ENCODE measurements around the gene TLR7. TPM values are rescaled to one million over a fixed set of nuclear protein-coding genes. Genes with fewer than 3 reads are reported as not detected.

TLR7 gene
- total and polyA plus RNA-seq, 2 donors from 2014 or later = 0.52 to 1.7 TPM

- no peaks in the 10 kb centered on the region for H3K4me1 ChIP-seq (ENCODE audit: control insufficient read depth in 2 of 3, insufficient read depth in 2 of 3, low read depth in 1 of 3, low read length in 3 of 3)
- no peak overlapping the region for H3K9ac ChIP-seq (ENCODE audit: low read length in 3 of 3)
- no peak overlapping the region for H3K4me3 ChIP-seq (ENCODE audit: low read length in 3 of 3)
- H3K27me3 ChIP-seq (ENCODE audit: control insufficient read depth, insufficient read depth, low read length) = no peaks in the 10 kb centered on the region
- TF ChIP-seq CTCF (IDR thresholded peaks at IDR 0.05; ENCODE audit: borderline replicate concordance, extremely low read depth, insufficient read depth) = no peak
- H3K36me3 ChIP-seq (ENCODE audit: control insufficient read depth in 2 of 3, insufficient read depth in 3 of 3, low read length in 3 of 3) = no peaks in the 10 kb centered on the region
- H3K9me3 ChIP-seq (ENCODE audit: control insufficient read depth in 2 of 3, insufficient read depth in 1 of 3, low read length in 3 of 3) = no peaks in the 10 kb centered on the region
- intact Hi-C loops (cut with DNase I) = no loop called here
- no peak for DNase-seq
- no peak overlapping the region for H3K27ac ChIP-seq (ENCODE audit: low read depth in 2 of 2, low read length in 2 of 2)
- FAIRE-seq = no peak
These were observed 23.1 kb upstream of the TLR7 start for GRCh38 chrX:12843668-12844279.

GRCh38 chrX:12844319-12844718, 22.6 kb upstream of the TLR7 start:
- intact Hi-C loops (cut with DNase I) = no loop called here
- DNase-seq (no peak), FAIRE-seq (no peak)
- Histone ChIP-seq H3K4me3 (ENCODE audit: low read length in 3 of 3) (no peak overlapping the region), H3K27ac (ENCODE audit: low read depth in 2 of 2, low read length in 2 of 2) (no peak overlapping the region), H3K27me3 (ENCODE audit: control insufficient read depth, insufficient read depth, low read length) (no peaks in the 10 kb centered on the region), H3K9me3 (ENCODE audit: control insufficient read depth in 2 of 3, insufficient read depth in 1 of 3, low read length in 3 of 3) (no peaks in the 10 kb centered on the region), H3K9ac (ENCODE audit: low read length in 3 of 3) (no peak overlapping the region), H3K36me3 (ENCODE audit: control insufficient read depth in 2 of 3, insufficient read depth in 3 of 3, low read length in 3 of 3) (no peaks in the 10 kb centered on the region), H3K4me1 (ENCODE audit: control insufficient read depth in 2 of 3, insufficient read depth in 2 of 3, low read depth in 1 of 3, low read length in 3 of 3) (no peaks in the 10 kb centered on the region)
- no peak for TF ChIP-seq CTCF (IDR thresholded peaks at IDR 0.05; ENCODE audit: borderline replicate concordance, extremely low read depth, insufficient read depth)

GRCh38 chrX:12865359-12865758, 1.5 kb upstream of the TLR7 start:
- DNase-seq = no peak

More at GRCh38 chrX:12865359-12865758, 1.5 kb upstream of the TLR7 start:
- H3K4me1 ChIP-seq (ENCODE audit: control insufficient read depth in 2 of 3, insufficient read depth in 2 of 3, low read depth in 1 of 3, low read length in 3 of 3) = no peaks in the 10 kb centered on the region
- no peak overlapping the region for H3K9ac ChIP-seq (ENCODE audit: low read length in 3 of 3)
- intact Hi-C loops (cut with DNase I) = no loop called here
- H3K27ac ChIP-seq (ENCODE audit: low read depth in 2 of 2, low read length in 2 of 2) = no peak overlapping the region
- H3K4me3 ChIP-seq (ENCODE audit: low read length in 3 of 3) = no peak overlapping the region
- no peak for TF ChIP-seq CTCF (IDR thresholded peaks at IDR 0.05; ENCODE audit: borderline replicate concordance, extremely low read depth, insufficient read depth)
- no peaks in the 10 kb centered on the region for H3K9me3 ChIP-seq (ENCODE audit: control insufficient read depth in 2 of 3, insufficient read depth in 1 of 3, low read length in 3 of 3)
- H3K36me3 ChIP-seq (ENCODE audit: control insufficient read depth in 2 of 3, insufficient read depth in 3 of 3, low read length in 3 of 3) = no peaks in the 10 kb centered on the region
- no peak for FAIRE-seq
- H3K27me3 ChIP-seq (ENCODE audit: control insufficient read depth, insufficient read depth, low read length) = no peaks in the 10 kb centered on the region
